Measurements from ENCODE around the gene PLCL1. TPM values are rescaled to one million over a fixed set of nuclear protein-coding genes. Genes with fewer than 3 reads are reported as not detected.

Gene PLCL1
- total and polyA plus RNA-seq, 10 of the 15 experiments (the other 5 are each of a cell fraction or from before 2014, with no cell fraction given) = 0.03 to 1.5 (median 0.22) TPM

DNA sequence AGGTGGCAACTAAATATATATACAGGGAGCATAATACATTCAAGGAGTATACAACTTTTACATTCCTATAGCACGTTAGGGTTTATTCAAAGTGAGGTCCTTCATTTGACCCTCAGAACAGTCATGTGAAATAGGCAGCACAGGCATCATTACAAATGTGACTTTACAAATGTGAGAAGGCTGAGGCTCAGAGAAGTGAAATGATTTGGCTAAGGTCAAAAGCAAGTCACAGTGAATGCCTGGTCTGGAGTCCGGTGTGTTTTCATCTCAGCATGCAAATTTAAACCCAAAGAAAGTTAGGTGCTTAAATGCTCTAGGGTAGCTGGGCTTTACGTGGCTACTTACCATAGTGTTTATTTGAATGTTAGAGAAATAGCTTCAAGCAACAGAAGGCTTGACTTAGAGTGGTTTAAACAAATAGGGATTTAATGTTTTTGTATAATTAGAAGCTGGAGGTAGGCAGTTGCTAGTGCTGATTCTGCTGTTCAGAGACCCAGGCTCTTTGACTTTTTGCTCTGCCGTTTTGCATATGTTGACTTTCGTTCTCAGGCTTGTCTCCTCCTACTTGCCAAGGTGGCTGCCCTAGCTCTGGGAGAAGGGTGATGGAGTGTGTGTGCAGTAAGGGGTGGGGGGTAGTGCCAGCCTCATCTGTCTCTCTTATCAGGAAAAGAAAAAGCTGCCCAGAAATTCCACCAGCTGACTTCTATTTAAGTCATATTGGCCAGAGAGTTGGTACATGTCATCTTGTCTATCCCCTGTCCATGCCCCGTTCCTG, 89.2 kb downstream of the PLCL1 start:
- peak; percentile 44 for DNase-seq (ENCODE audit: low read depth, low spot score)
- ATAC-seq = peak; percentile 67
- intact Hi-C loops (cut with micrococcal nuclease; ENCODE audit: unreplicated experiment) (no loop called here), in situ Hi-C loops (cut with MboI) (no loop called here)
- Histone ChIP-seq H3K27ac (ENCODE audit: control insufficient read depth, insufficient read depth) (no peak overlapping the region), H3K9ac (ENCODE audit: control insufficient read depth, insufficient read depth, low read length) (no peak overlapping the region), H4K20me1 (ENCODE audit: control insufficient read depth, insufficient read depth) (no peaks in the 10 kb centered on the region), H3K9me3 (replicated peaks; ENCODE audit: control insufficient read depth, insufficient read depth, low read length) (no peaks in the 10 kb centered on the region), H2AFZ (ENCODE audit: control insufficient read depth, low read depth, low read length) (peak overlapping the region; percentile 46), H3K36me3 (ENCODE audit: control insufficient read depth in 2 of 2, insufficient read depth in 2 of 2, low read length in 1 of 2) (no peaks in the 10 kb centered on the region), H3K4me1 (ENCODE audit: control insufficient read depth, insufficient read depth, low read length) (peaks cover 4% of the 10 kb centered on the region), H3K27me3 (replicated peaks in 1 of 2; ENCODE audit: control insufficient read depth in 2 of 2, insufficient read depth in 2 of 2, low read length in 1 of 2) (no peaks in the 10 kb centered on the region), H3K79me2 (ENCODE audit: control insufficient read depth, insufficient read depth, low read length) (no peaks in the 10 kb centered on the region), H3K4me3 (no peak overlapping the region), H3K4me2 (ENCODE audit: control insufficient read depth, insufficient read depth) (peak overlapping the region; percentile 7; the same call in 1 of the 2 replicates)
- POLR2A ChIA-PET = interaction anchor here (1.0 to 1.8 kb wide), 4 partner anchors 9 to 114 kb away, joined by 3 to 4 read pairs (median 4); no protein-coding TSS in a partner anchor
- SMC1A ChIA-PET (ENCODE audit: uncharacterized antibody, unreplicated experiment) = interaction anchor here (0.7 to 3.3 kb wide), 19 partner anchors 9 to 233 kb away, joined by 3 to 18 read pairs (median 5); no protein-coding TSS in a partner anchor
- peak; percentile 59; the same call in 1 of the 2 replicates for TF ChIP-seq NR2F1 (conservative IDR thresholded peaks at IDR 0.05)
- TF ChIP-seq, protein P1, sequence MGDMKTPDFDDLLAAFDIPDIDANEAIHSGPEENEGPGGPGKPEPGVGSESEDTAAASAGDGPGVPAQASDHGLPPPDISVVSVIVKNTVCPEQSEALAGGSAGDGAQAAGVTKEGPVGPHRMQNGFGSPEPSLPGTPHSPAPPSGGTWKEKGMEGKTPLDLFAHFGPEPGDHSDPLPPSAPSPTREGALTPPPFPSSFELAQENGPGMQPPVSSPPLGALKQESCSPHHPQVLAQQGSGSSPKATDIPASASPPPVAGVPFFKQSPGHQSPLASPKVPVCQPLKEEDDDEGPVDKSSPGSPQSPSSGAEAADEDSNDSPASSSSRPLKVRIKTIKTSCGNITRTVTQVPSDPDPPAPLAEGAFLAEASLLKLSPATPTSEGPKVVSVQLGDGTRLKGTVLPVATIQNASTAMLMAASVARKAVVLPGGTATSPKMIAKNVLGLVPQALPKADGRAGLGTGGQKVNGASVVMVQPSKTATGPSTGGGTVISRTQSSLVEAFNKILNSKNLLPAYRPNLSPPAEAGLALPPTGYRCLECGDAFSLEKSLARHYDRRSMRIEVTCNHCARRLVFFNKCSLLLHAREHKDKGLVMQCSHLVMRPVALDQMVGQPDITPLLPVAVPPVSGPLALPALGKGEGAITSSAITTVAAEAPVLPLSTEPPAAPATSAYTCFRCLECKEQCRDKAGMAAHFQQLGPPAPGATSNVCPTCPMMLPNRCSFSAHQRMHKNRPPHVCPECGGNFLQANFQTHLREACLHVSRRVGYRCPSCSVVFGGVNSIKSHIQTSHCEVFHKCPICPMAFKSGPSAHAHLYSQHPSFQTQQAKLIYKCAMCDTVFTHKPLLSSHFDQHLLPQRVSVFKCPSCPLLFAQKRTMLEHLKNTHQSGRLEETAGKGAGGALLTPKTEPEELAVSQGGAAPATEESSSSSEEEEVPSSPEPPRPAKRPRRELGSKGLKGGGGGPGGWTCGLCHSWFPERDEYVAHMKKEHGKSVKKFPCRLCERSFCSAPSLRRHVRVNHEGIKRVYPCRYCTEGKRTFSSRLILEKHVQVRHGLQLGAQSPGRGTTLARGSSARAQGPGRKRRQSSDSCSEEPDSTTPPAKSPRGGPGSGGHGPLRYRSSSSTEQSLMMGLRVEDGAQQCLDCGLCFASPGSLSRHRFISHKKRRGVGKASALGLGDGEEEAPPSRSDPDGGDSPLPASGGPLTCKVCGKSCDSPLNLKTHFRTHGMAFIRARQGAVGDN (IDR thresholded peaks at IDR 0.05) = peak; percentile 36; the same call in 1 of the 2 replicates
- no peak for TF ChIP-seq NFYB (IDR thresholded peaks at IDR 0.05; ENCODE audit: insufficient read depth, low read depth, low read length)
- no peak for TF ChIP-seq LARP7 (IDR thresholded peaks at IDR 0.05)
- TF ChIP-seq, protein P2, sequence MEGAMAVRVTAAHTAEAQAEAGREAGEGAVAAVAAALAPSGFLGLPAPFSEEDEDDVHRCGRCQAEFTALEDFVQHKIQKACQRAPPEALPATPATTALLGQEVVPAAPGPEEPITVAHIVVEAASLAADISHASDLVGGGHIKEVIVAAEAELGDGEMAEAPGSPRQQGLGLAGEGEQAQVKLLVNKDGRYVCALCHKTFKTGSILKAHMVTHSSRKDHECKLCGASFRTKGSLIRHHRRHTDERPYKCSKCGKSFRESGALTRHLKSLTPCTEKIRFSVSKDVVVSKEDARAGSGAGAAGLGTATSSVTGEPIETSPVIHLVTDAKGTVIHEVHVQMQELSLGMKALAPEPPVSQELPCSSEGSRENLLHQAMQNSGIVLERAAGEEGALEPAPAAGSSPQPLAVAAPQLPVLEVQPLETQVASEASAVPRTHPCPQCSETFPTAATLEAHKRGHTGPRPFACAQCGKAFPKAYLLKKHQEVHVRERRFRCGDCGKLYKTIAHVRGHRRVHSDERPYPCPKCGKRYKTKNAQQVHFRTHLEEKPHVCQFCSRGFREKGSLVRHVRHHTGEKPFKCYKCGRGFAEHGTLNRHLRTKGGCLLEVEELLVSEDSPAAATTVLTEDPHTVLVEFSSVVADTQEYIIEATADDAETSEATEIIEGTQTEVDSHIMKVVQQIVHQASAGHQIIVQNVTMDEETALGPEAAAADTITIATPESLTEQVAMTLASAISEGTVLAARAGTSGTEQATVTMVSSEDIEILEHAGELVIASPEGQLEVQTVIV (IDR thresholded peaks at IDR 0.05; ENCODE audit: borderline replicate concordance, partially characterized antibody) = no peak
- TF ChIP-seq POU2F2 (IDR thresholded peaks at IDR 0.05; ENCODE audit: borderline replicate concordance, low read depth, low read length) = peak; percentile 78; the same call in 2 of the 3 replicates
- TF ChIP-seq BHLHE40 (IDR thresholded peaks at IDR 0.05; ENCODE audit: borderline replicate concordance in 1 of 2, low read depth in 2 of 2, low read length in 1 of 2) = peak; percentile 42 to 53; a peak in 2 of 4 replicates
- RAD21 ChIA-PET (ENCODE audit: unreplicated experiment) = interaction anchor here (0.7 to 1.7 kb wide), 15 partner anchors 9 to 234 kb away, joined by 3 to 6 read pairs (median 3); partner anchors contain the start of gene PLCL1
- BruUV-seq (replicated peaks) = no TSS peak
- CTCF ChIA-PET = interaction anchor here (1.2 to 2.7 kb wide), 6 partner anchors 9 to 234 kb away, joined by 3 to 13 read pairs (median 4); no protein-coding TSS in a partner anchor
- peak; percentile 41 for FAIRE-seq
- 10% methylated on average over 6 of the region's 6 CpGs for WGBS (ENCODE audit: insufficient coverage, insufficient replicate concordance, low lambda C conversion rate, missing lambda C conversion rate)
